Panc1 (cell line): ENCODE results near the gene KLHL11. TPM values are rescaled to one million over a fixed set of nuclear protein-coding genes. Genes with fewer than 3 reads are reported as not detected.
A peak's percentile ranks its signal among the peaks of the same experiment; 100 is the strongest.

Experiments
- ATAC-seq: fragments of 200-7000 bp; cut with Tn5 transposase; 2 replicates; pipeline ENCODE4 v1.9.1; 2020; ENCODE audit warnings: mild to moderate bottlenecking, moderate library complexity
- BruUV-seq: library from RNA; stranded (reverse); fragments of 400-500 nt; replicated peaks from 2 replicates; lab custom pipeline; 2021; lab: Mats Ljungman, UMichigan
- CTCF ChIA-PET: fragments of 300-600 bp; sonication (Branson Sonifier 250); formaldehyde crosslinking; loops from one replicate; lab custom pipeline; 2022; ENCODE audit warnings: antibody characterized with exemption; lab: Charles Lee
- POLR2A ChIA-PET: fragments of 300-600 bp; sonication (Branson Sonifier 250); formaldehyde crosslinking; loops from one replicate; lab custom pipeline; 2022; ENCODE audit warnings: antibody characterized with exemption; lab: Charles Lee
- DNase-seq: peaks from one replicate; pipeline ENCODE4 v3.0.0-alpha.2; 2010; ENCODE audit warnings: low read depth, low spot score
- H3K27ac ChIP-seq: 2 replicates; pipeline ENCODE4 v1.5.1; 2011; ENCODE audit warnings: mild to moderate bottlenecking, low read length, inconsistent platforms
- H3K27me3 ChIP-seq: fragments of 200-500 bp; sonication (Bioruptor generic); 2 replicates; pipeline ENCODE4 v1.6.0; 2014; ENCODE audit warnings: low read length, inconsistent platforms; ENCODE audit not compliant: control insufficient read depth, insufficient read depth
- H3K36me3 ChIP-seq: fragments of 200-500 bp; sonication (Bioruptor generic); 2 replicates; pipeline ENCODE4 v1.5.1; 2014; ENCODE audit warnings: inconsistent platforms, mild to moderate bottlenecking, low read length, moderate library complexity; ENCODE audit not compliant: control insufficient read depth, insufficient read depth
- H3K4me1 ChIP-seq: 2 replicates; pipeline ENCODE4 v1.5.1; 2011; ENCODE audit warnings: inconsistent platforms, mild to moderate bottlenecking, low read length, moderate library complexity; ENCODE audit not compliant: control insufficient read depth, insufficient read depth
- H3K4me3 ChIP-seq, 2 experiments: 2 replicates each; pipeline ENCODE4 v1.5.1; 2011 to 2012; ENCODE audit warnings: low read depth in 2 of 2, low read length in 2 of 2, mild to moderate bottlenecking in 2 of 2, inconsistent platforms in 1 of 2, moderate library complexity in 1 of 2
- H3K9me3 ChIP-seq: fragments of 200-500 bp; sonication (Bioruptor generic); 2 replicates; pipeline ENCODE4 v1.5.1; 2014; ENCODE audit warnings: low read depth, mild to moderate bottlenecking, inconsistent platforms, low read length, moderate library complexity; ENCODE audit not compliant: control insufficient read depth, insufficient read depth
- POLR2AphosphoS5 ChIP-seq: IDR thresholded peaks from 2 replicates; pipeline ENCODE4 v1.6.1; 2012; ENCODE audit warnings: mild to moderate bottlenecking, low read depth, low read length, moderate library complexity
- REST ChIP-seq, 2 experiments: IDR thresholded peaks; 2 replicates each; pipeline ENCODE4 v1.6.1; 2011 to 2012; ENCODE audit warnings: low read depth in 2 of 2, control low read depth in 1 of 2, low read length in 1 of 2, mild to moderate bottlenecking in 1 of 2, moderate library complexity in 1 of 2; ENCODE audit not compliant: insufficient read depth in 1 of 2
- SIN3A ChIP-seq: IDR thresholded peaks from 2 replicates; pipeline ENCODE4 v1.6.1; 2012; ENCODE audit warnings: low read depth, mild to moderate bottlenecking, low read length, moderate library complexity, borderline replicate concordance; ENCODE audit not compliant: insufficient read depth
- TCF7L2 ChIP-seq: IDR thresholded peaks from 2 replicates; pipeline ENCODE4 v1.6.1; 2011; ENCODE audit warnings: mild to moderate bottlenecking, low read depth, low read length, inconsistent platforms
- in situ Hi-C: cut with HindIII; loops from 2 replicates; pipeline ENCODE4 v1.10.0; 2016; ENCODE audit warnings: low sequenced_read_pairs, low pct_unique_long_range_greater_than_20kb
- intact Hi-C: fragments of 100-400 bp; cut with micrococcal nuclease; formaldehyde crosslinking; loops from one replicate; pipeline ENCODE4 v1.10.0; 2022; ENCODE audit not compliant: unreplicated experiment
- total RNA-seq: library from RNA; stranded (reverse); gene quantifications from one replicate; pipeline ENCODE4 v1.2.1, GENCODE V29; 2021; ENCODE audit not compliant: unreplicated experiment
- TF ChIP-seq, protein P1 (sequence below): fragments of 450-650 bp; IDR thresholded peaks from 2 replicates; pipeline ENCODE4 v1.5.1; 2017; ENCODE audit warnings: mild to moderate bottlenecking

Gene KLHL11
- total RNA-seq, 1 experiment from 2014 or later: 12.5 TPM

- CTCF ChIA-PET: interaction anchor here (0.6 kb wide), 1 partner anchor 50 kb away, joined by 3 read pairs; no protein-coding TSS in a partner anchor
- no TSS peak for BruUV-seq
Measured at GRCh38 chr17:41823580-41823979, 41.6 kb downstream of the KLHL11 start.

GRCh38 chr17:41823141-41823524 lies 42.1 kb downstream of the KLHL11 start:
- ChIA-PET POLR2A (no interaction called here), CTCF (no interaction called here)
- Histone ChIP-seq H3K27me3 (no peaks in the 10 kb centered on the region), H3K36me3 (peaks cover 2% of the 10 kb centered on the region; the same call in 1 of the 2 replicates), H3K4me3 (no peak overlapping the region), H3K9me3 (no peaks in the 10 kb centered on the region), H3K4me1 (no peaks in the 10 kb centered on the region; the same call in 1 of the 2 replicates), H3K27ac (no peak overlapping the region)
- intact Hi-C loops (no loop called here), in situ Hi-C loops (no loop called here)
- TF ChIP-seq REST (IDR thresholded peaks at IDR 0.05; ENCODE audit: insufficient read depth in 1 of 2, low read depth in 2 of 2, low read length in 1 of 2): no peak
- TF ChIP-seq TCF7L2: no peak
- TF ChIP-seq, protein P1, sequence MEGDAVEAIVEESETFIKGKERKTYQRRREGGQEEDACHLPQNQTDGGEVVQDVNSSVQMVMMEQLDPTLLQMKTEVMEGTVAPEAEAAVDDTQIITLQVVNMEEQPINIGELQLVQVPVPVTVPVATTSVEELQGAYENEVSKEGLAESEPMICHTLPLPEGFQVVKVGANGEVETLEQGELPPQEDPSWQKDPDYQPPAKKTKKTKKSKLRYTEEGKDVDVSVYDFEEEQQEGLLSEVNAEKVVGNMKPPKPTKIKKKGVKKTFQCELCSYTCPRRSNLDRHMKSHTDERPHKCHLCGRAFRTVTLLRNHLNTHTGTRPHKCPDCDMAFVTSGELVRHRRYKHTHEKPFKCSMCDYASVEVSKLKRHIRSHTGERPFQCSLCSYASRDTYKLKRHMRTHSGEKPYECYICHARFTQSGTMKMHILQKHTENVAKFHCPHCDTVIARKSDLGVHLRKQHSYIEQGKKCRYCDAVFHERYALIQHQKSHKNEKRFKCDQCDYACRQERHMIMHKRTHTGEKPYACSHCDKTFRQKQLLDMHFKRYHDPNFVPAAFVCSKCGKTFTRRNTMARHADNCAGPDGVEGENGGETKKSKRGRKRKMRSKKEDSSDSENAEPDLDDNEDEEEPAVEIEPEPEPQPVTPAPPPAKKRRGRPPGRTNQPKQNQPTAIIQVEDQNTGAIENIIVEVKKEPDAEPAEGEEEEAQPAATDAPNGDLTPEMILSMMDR: no peak
- TF ChIP-seq SIN3A: no peak
- 0 out of 2 replicates have a peak, but pooled peaks have one; percentile 28 for TF ChIP-seq POLR2AphosphoS5
- DNase-seq: no peak
- no TSS peak for BruUV-seq
- peak; percentile 15 for ATAC-seq

More at GRCh38 chr17:41823580-41823979, 41.6 kb downstream of the KLHL11 start:
- no peaks in the 10 kb centered on the region; the same call in 1 of the 2 replicates for H3K4me1 ChIP-seq
- no peak overlapping the region for H3K4me3 ChIP-seq
- no peak for DNase-seq
- intact Hi-C loops (no loop called here), in situ Hi-C loops (no loop called here)
- TF ChIP-seq POLR2AphosphoS5: peak; percentile 38; the same call in 1 of the 2 replicates
- TF ChIP-seq TCF7L2: no peak
- H3K9me3 ChIP-seq: no peaks in the 10 kb centered on the region
- peak; percentile 11; the same call in 1 of the 2 replicates for ATAC-seq
- no peak overlapping the region for H3K27ac ChIP-seq
- POLR2A ChIA-PET: interaction anchor here (0.6 to 0.7 kb wide), 2 partner anchors 18 to 205 kb away, joined by 7 read pairs; no protein-coding TSS in a partner anchor
- no peaks in the 10 kb centered on the region for H3K36me3 ChIP-seq
- no peaks in the 10 kb centered on the region for H3K27me3 ChIP-seq
